ENCODE results near the gene NUP93. TPM values are rescaled to one million over a fixed set of nuclear protein-coding genes. Genes with fewer than 3 reads are reported as not detected.

NUP93 gene
- total RNA-seq, 1 experiment from 2014 or later = 60.2 TPM

GRCh38 chr16:56841659-56842058 lies 111.7 kb downstream of the NUP93 start:
- H3K9me3 Mint-ChIP-seq (ENCODE audit: unreplicated experiment) = no peaks in the 10 kb centered on the region

GRCh38 chr16:56842133-56842532 lies 112.2 kb downstream of the NUP93 start:
- H3K27ac Mint-ChIP-seq (ENCODE audit: low read depth, unreplicated experiment) = no peak overlapping the region
- H3K4me3 Mint-ChIP-seq (ENCODE audit: unreplicated experiment) = no peak overlapping the region
- no peaks in the 10 kb centered on the region for H3K27me3 Mint-ChIP-seq (ENCODE audit: insufficient read depth, unreplicated experiment)
- no peaks in the 10 kb centered on the region for H3K9me3 Mint-ChIP-seq (ENCODE audit: unreplicated experiment)
- H3K4me1 Mint-ChIP-seq (ENCODE audit: insufficient read depth, unreplicated experiment) = no peaks in the 10 kb centered on the region
- intact Hi-C loops (cut with micrococcal nuclease) = no loop called here
- CTCF ChIA-PET = interaction anchor here (0.6 kb wide), 1 partner anchor 25 kb away, joined by 3 read pairs; no protein-coding TSS in a partner anchor
- no TSS peak for BruUV-seq (replicated peaks)
- no peak for TF ChIP-seq CTCF (IDR thresholded peaks at IDR 0.05; ENCODE audit: unreplicated experiment)
- POLR2A ChIA-PET = interaction anchor here (0.7 to 1.2 kb wide), 2 partner anchors 9 to 1379 kb away, joined by 3 read pairs; no protein-coding TSS in a partner anchor
- DNase-seq (ENCODE audit: unreplicated experiment) = no peak
- peaks cover 43% of the 10 kb centered on the region for H3K36me3 Mint-ChIP-seq (ENCODE audit: insufficient read depth, unreplicated experiment)

More at GRCh38 chr16:56841659-56842058, 111.7 kb downstream of the NUP93 start:
- no peak overlapping the region for H3K4me3 Mint-ChIP-seq (ENCODE audit: unreplicated experiment)
- BruUV-seq (replicated peaks) = no TSS peak
- intact Hi-C loops (cut with micrococcal nuclease) = no loop called here
- peaks cover 43% of the 10 kb centered on the region for H3K36me3 Mint-ChIP-seq (ENCODE audit: insufficient read depth, unreplicated experiment)
- H3K27ac Mint-ChIP-seq (ENCODE audit: low read depth, unreplicated experiment) = no peak overlapping the region
- no peaks in the 10 kb centered on the region for H3K27me3 Mint-ChIP-seq (ENCODE audit: insufficient read depth, unreplicated experiment)
- ChIA-PET POLR2A (interaction anchor here (1.2 kb wide), 1 partner anchor 9 kb away, joined by 3 read pairs; no protein-coding TSS in a partner anchor), CTCF (no interaction called here)
- H3K4me1 Mint-ChIP-seq (ENCODE audit: insufficient read depth, unreplicated experiment) = no peaks in the 10 kb centered on the region
- TF ChIP-seq CTCF (IDR thresholded peaks at IDR 0.05; ENCODE audit: unreplicated experiment) = no peak
- no peak for DNase-seq (ENCODE audit: unreplicated experiment)

GRCh38 chr16:56844056-56844455 lies 114.1 kb downstream of the NUP93 start:
- Mint-ChIP-seq H3K4me1 (ENCODE audit: insufficient read depth, unreplicated experiment) (peaks cover 15% of the 10 kb centered on the region), H3K4me3 (ENCODE audit: unreplicated experiment) (no peak overlapping the region), H3K27ac (ENCODE audit: low read depth, unreplicated experiment) (no peak overlapping the region), H3K36me3 (ENCODE audit: insufficient read depth, unreplicated experiment) (peaks cover 25% of the 10 kb centered on the region), H3K27me3 (ENCODE audit: insufficient read depth, unreplicated experiment) (no peaks in the 10 kb centered on the region), H3K9me3 (ENCODE audit: unreplicated experiment) (no peaks in the 10 kb centered on the region)
- CTCF ChIA-PET = interaction anchor here (0.6 to 0.9 kb wide), 3 partner anchors 11 to 67 kb away, joined by 3 read pairs; no protein-coding TSS in a partner anchor
- intact Hi-C loops (cut with micrococcal nuclease) = no loop called here
- no peak for DNase-seq (ENCODE audit: unreplicated experiment)
- no TSS peak for BruUV-seq (replicated peaks)
- POLR2A ChIA-PET = interaction anchor here (0.6 kb wide), 1 partner anchor 274 kb away, joined by 4 read pairs; no protein-coding TSS in a partner anchor
- TF ChIP-seq CTCF (IDR thresholded peaks at IDR 0.05; ENCODE audit: unreplicated experiment) = no peak

GRCh38 chr16:56847173-56847910 lies 117.4 kb downstream of the NUP93 start:
- BruUV-seq (replicated peaks) = no TSS peak
- Mint-ChIP-seq H3K27ac (ENCODE audit: low read depth, unreplicated experiment) (peak overlapping the region; percentile 73), H3K4me3 (ENCODE audit: unreplicated experiment) (no peak overlapping the region), H3K9me3 (ENCODE audit: unreplicated experiment) (no peaks in the 10 kb centered on the region), H3K27me3 (ENCODE audit: insufficient read depth, unreplicated experiment) (no peaks in the 10 kb centered on the region), H3K4me1 (ENCODE audit: insufficient read depth, unreplicated experiment) (peaks cover 32% of the 10 kb centered on the region), H3K36me3 (ENCODE audit: insufficient read depth, unreplicated experiment) (peaks cover 15% of the 10 kb centered on the region)
- ChIA-PET CTCF (interaction anchor here (0.5 to 1.3 kb wide), 5 partner anchors 9 to 321 kb away, joined by 3 to 5 read pairs (median 4); no protein-coding TSS in a partner anchor), POLR2A (interaction anchor here (0.6 to 1.7 kb wide), 5 partner anchors 8 to 67 kb away, joined by 3 to 5 read pairs (median 3); no protein-coding TSS in a partner anchor)
- DNase-seq (ENCODE audit: unreplicated experiment) = no peak
- no peak for TF ChIP-seq CTCF (IDR thresholded peaks at IDR 0.05; ENCODE audit: unreplicated experiment)
- intact Hi-C loops (cut with micrococcal nuclease) = no loop called here

Measured in MCF 10A (cell line).